G401 (cell line): Measurements from ENCODE around the gene PIGL. TPM values are rescaled to one million over a fixed set of nuclear protein-coding genes. Genes with fewer than 3 reads are reported as not detected.
"Not testable (repeated sequence)": the region's sequence is repeated elsewhere in the genome, so short reads cannot be mapped to it uniquely, and the experiment has no call there.

Experiments used
- DNase-seq: peaks from one replicate; pipeline ENCODE4 v3.0.0-alpha.2; 2015; ENCODE audit warnings: low spot score
- in situ Hi-C: cut with HindIII; loops from 2 replicates; pipeline ENCODE4 v1.10.0; 2016; ENCODE audit warnings: low sequenced_read_pairs, mixed read lengths
- total RNA-seq: library from RNA; depleted of rRNA; stranded (reverse); fragments of >200 nt; shearing (Covaris generic); gene quantifications from 2 replicates; pipeline ENCODE4 v1.2.3, GENCODE V29; 2014

The PIGL gene
- total RNA-seq, 1 experiment from 2014 or later: 11.0 TPM

DNA sequence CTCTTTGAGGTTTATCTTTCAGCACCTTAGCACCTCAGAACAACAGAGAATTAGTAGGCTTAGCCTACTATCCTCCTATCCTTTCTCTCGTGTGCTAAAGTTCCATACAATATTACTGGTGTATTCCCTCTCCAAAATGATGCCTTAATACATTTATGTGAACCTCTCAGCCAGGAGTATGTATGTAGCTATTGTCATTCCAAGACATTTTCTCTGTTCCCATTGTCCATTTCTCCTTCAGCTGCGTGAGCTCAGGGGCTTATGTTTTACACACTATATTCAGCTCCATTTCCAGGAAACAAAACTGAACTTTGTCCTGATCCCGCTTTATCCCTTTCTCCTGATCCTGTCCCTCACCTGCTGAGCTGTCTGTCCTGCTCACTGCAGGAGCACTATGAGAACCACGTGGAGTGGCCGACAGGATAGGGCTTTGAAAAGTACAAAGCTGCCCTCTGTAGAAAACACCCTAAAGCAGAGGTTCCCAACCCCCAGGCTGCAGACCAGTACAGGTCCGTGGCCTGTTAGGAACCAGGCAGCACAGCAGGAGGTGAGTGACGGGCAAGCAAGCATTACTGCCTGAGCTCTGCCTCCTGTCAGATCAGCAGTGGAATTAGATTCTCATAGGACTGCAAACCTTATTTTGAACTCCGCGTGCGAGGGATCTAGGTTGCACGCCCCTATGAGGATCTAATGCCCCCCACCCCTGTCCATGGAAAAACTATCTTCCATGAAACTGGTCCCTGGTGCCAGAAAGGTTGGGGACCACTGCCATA, 80.5 kb downstream of the PIGL start:
- in situ Hi-C loops: no loop called here

DNA sequence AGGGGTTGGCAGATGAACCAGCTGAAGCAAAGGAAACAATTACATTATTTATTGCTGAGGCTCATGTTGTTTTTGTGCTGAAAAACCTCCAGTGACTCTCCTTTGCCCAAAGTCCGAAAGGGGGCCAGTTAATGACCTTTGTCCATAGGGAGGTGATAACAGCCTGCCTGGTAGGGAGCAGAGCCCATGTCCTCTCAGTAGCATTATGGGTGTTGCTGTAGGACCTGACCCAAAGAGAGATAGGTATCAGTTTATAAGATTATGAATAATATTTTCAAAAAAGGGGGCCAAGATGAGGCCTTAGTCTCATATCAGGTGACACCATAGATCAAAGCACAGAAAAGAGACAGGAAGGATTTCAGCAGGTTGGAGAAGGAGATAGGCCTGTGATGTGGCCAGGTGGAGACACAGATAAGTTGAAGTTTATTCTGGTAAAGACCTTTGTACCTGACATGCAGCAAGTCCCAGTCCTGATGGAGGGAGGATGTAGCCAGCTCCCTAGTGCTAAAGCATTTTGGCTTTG, 81.2 kb downstream of the PIGL start:
- in situ Hi-C loops: no loop called here
- DNase-seq: no peak

More for the DNA sequence above, 80.5 kb downstream of the PIGL start:
- DNase-seq: no peak

DNA sequence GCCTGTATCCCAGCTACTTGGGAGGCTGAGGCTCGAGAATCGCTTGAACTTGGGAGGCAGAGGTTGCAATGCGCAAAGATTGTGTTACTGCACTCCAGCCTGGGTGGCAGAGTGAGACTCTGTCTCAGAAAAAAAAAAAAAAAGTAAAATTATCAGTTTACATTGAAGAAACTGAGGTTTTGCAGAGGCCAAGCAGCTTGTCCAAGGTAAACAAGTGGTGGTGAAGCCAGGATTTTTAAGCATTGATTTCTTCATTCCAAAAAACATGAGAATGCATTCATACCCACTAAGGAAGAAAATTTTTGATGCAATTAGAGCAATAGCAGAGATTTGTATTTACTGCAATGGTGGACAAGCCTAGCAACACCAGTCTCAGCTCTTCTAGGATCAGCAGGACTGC, 83.5 kb downstream of the PIGL start:
- DNase-seq: no peak
- in situ Hi-C loops: no loop called here

DNA sequence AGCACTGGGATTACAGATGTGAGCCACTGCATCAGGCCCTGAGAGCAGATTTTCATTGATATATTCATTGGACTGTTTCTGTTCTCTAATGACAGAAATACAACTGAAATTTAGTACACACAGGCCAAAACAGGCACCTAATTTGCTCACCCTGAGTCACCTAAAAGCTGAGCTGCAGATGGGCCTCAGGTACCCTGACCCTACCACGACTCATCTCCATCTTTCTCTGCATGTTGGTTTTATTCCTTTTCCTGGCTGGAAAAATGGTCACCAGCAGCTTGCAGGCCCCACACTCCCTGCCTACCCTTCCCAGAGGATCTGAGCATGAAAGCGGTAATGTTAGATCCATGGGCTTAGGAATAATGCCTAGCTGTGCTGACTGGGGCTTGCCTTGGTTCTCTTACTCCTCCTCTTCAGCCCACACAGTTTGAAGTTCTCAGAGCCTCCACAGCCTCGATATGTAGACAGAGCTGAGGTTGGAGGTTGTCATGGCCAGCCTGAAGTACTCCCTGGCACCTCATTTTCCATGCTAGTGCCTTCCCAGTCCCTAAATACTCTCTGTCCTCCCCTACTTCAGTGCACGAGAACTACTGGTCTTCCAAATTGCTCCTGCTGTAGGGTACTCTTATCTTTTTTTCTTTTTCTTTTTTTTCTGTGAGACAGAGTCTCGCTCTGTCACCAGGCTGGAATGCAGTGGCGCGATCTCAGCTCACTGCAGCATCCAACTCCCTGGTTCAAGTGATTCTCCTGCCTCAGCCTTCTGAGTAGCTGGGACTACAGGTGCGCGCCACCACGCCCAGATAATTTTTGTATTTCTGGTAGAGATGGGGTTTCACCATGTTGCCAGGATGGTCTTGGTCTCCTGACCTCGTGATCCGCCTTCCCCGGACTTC, 85.2 kb downstream of the PIGL start:
- in situ Hi-C loops: no loop called here
- no peak for DNase-seq

DNA sequence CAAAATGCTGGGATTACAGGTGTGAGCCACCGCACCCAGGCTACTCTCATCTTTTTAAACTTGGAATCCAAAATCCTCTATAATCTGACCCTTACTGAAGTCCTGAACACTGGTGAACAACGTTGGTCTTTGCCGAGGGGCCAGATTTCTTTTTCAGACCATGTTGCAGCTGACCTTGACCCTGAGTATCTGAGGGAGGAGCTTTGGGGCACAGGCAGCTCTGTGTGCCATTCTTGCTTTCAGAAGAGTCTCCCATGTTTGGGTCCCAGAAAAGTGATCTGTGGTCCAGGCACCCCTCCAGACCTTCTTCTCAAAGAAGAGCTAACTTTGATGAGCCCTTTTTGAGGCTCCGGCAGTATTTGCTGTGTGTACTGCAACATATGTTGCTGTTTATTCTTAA, 85.8 kb downstream of the PIGL start:
- in situ Hi-C loops: no loop called here
- no peak for DNase-seq

DNA sequence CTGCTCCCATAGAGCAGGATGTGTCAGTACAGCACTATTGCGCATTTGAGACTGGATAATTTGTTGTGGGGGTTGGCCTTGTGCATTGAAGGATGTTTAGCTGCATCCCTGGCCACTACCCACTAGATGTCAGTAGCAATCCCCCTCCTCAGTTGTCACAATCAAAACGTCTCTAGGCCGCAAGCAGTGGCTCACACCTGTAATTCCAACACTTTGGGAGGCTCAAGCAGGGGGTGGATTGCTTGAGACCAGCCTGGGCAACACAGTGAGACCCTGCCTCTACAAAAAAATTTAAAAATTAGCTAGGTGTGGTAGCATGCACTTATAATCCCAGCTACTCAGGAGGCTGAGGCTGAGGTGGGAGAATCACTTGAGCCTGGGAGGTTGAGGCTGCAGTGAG, 87.8 kb downstream of the PIGL start:
- no peak for DNase-seq
- in situ Hi-C loops: no loop called here

DNA sequence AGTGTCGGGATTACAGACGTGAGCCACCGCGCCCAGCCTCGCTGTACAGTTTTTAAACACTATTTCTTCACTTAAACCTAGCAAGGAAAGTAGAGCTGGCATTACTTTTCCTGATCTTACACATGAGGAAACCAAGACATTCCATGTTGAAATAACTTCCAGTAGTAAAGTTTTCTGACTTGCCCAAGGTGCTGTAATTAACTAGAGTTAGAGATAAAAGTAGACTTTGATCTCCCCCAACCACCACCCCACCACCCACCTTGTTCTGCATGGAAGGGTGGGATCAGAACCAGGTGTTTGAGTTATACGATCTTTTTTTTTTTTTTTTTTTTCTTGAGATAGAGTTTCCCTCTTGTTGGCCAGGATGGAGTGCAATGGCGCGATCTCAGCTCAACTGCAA, 89.2 kb downstream of the PIGL start:
- in situ Hi-C loops: no loop called here
- no peak for DNase-seq

DNA sequence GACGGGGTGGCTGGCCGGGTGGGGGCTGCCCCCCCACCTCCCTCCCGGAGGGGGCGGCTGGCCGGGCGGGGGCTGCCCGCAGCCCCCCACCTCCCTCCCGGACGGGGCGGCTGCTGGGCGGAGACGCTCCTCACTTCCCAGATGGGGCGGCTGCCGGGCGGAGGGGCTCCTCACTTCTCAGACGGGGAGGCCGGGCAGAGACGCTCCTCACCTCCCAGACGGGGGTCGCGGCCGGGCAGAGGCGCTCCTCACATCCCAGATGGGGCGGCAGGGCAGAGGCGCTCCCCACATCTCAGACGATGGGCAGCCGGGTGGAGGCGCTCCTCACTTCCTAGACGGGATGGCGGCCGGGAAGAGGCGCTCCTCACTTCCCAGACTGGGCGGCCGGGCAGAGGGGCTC, 95.1 kb downstream of the PIGL start:
- in situ Hi-C loops, DNase-seq: not testable (repeated sequence)

DNA sequence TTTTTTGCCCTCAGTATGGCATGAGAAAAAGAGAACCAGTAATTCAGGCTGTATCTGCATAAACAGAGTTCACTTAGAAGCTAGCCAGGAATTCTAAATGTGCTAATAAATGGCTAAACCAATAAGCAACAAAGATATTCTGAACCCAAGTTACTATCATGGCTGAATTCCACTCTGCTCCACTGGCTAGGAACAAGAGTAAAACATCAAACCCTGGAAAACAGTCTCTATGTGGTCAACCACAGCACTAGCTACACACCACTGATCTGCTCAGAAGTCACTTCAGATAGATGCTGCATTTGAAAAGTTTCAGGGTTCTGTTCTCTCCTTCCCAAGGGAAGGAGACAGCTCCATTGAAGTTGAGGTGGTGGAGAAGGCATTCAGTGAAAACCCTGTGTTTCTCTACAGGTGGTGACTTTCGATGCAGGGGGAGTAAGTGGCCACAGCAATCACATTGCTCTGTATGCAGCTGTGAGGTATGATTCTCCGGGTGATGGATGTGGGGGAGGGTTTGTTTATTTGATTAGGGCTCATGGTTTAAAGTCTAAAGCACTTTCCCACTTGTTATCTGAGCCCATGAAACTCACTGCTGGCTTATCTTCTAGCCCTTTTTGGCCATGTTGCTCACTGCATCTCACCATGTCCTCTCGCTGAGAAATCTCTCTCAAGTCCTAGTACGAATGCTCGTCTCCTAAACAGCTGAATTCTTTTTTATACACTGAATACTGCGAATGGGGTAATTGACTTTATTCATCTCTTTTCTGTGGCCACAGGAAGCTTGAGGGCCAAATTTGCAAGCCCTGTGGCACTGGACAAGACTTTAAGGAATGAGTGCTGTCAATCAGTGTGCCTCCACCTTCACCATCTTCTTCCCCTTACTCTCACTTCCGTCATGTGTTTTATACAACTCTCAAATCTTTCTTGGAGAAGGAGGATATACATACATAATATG, 96.4 kb downstream of the PIGL start:
- in situ Hi-C loops: no loop called here
- DNase-seq: no peak

DNA sequence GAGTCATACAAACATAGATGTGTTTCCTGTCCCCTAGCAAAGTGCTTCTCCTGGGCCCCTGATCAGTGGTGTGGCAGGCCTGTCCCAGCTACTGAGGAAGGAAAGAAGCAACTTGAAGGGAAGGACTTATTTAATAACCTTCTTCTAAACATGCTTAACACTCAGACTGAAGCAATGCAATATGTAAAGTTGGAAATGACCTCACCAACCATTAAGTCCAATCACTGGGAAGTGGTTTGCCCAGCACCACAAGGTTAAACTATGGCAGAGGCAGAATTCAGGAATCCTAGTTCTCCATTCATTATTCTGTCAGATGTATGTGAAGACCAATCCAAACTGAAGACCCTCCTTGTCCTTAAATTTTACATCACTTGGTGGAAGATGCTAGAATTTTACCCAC, 97.2 kb downstream of the PIGL start:
- in situ Hi-C loops: no loop called here
- DNase-seq: no peak

DNA sequence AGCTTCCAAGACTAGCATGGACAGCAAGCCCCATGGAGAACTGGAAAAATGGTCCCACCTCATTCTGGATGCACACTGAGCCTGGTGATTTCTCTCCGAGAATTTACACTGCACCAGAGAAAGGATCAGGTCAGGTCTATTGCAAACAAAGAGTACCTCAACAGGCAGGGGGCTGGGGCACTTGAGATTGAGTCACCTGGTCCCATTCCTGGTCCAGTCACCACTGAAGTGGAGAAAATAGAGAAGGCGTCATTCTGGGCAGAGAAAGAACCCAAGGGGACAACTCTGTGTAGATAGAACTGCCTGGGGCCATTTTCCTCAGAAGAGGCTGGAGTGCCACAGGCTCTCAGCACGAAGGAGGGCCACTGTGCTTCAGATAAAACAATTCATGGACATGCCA, 97.8 kb downstream of the PIGL start:
- in situ Hi-C loops: no loop called here
- no peak for DNase-seq

DNA sequence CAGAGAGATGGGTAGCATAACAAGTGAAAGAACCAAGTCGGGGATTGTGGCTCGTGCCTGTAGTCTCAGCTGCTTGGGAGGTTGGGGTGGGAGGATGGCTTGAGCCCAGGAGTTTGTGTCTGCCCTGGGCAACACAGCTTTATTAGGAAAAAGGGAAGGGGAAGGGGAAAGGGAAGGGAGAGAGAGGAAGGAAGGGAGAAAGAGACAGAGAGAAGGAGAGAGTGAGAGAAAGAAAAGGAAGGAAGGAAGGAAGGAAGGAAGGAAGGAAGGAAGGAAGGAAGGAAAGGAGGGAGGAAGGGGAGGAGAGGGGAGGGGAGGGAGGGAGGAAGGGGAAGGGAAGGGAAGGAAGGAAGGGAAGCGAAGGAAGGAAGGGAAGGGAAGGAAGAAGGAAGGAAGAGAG, 103.0 kb downstream of the PIGL start:
- in situ Hi-C loops: no loop called here
- no peak for DNase-seq

DNA sequence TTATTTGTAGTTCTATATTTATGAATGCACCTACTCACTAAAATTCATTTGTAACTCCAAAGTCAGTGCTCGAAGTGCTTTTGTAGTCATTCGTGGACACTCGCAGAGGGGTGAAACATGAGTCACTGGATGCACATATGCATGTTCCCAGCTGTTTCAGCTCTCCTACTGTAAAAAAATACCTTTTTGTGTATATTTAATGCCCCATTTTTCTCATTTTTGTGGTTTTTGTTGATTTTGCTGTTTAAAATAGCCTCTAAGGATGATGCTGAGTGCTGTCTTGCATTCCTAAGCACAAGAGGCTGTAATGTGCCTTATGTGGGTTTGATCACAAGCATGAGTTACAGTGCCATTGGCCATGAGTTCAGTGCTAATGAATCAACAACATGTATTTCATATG, 105.6 kb downstream of the PIGL start:
- no peak for DNase-seq
- in situ Hi-C loops: no loop called here

DNA sequence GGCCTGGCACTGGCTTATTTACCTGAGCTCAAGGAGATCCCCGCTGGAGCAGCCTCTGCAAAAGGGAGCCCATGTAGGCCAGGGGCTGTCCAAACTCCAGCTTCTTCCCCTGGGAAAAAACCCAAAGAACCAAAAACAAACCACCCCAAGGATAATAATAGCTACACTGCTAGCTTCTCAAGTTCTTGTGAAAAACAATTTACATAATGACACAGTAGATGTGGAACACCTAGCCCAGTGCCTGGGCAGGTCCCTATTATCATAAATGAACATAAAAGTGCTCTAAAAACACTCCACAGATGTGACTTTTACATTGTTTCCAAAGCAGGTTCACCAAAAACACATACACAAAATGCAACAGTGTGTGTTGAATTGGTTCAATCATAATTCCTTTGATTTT, 109.0 kb downstream of the PIGL start:
- in situ Hi-C loops: no loop called here

DNA sequence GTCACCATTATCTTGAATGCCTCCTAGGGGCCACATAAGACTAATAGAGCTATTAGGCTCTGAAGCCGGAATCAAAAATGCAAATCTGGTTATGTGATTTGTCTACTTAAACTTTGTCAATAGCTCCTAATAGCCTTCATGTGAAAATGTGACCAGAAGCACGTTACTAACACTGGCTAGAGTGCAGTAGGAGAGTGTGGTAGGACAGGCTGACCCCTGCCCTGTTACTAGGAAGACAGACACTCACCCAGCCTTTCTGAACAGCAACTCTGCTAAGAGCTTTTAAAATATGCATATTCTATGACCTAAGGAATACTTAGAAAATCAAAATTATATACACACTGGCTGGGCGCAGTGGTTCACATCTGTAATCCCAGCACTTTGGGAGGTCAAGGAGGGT, 110.0 kb downstream of the PIGL start:
- no peak for DNase-seq
- in situ Hi-C loops: no loop called here

More for the DNA sequence above, 109.0 kb downstream of the PIGL start:
- DNase-seq: no peak

DNA sequence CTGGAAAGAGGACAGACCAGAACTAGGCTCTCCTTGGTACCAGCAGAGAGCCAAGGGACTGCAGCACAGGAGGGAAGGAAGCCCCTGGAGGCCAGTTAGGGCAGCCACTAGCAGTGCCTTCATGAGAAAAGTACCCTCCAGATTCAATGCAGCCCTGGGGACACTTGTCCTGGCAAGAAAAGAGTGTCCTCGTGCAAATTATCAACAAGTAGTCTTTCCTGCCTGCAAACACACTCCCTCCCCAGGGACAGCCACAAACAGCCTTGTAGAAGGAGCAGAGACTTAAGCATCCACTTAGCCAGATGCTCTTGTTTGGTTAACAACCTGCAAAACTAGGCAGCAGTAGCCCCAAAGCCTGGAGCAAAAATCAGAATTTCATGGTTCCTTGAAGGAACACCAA, 112.0 kb downstream of the PIGL start:
- in situ Hi-C loops: no loop called here
- no peak for DNase-seq

DNA sequence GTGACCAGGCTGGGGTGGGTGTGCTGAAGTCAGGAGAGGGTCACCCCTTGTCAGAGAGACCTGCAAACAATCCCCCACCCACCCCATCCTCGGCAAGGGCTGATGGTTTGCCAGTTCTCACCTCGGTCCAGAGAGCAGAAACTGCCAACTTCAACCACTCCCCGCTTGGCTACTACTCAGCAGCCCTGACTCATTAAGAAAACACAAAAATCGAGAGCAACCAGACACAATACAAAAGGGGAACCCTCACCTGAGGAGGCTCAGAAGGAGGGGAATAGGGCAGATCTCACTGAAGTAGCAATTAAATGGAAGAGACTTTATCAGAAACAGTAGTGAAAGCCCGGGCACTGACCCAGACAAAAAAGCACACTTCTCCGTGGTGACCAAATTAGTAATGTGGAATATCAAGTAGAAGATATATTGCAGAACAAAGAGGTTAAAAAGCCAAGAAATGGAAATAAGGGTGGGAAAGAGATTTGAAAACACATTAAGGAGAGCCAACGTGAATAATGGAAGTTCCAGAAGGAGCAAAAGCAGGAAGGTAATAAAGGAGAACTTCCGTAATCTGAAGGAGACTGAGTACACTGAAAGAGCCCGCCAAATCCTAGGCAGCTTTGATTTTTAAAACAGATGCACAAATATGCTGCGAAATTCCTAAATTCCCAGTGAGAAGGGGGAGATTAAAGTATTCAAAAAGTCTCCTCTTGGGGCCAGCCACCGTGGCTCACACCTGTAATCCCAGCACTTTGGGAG, 112.7 kb downstream of the PIGL start:
- DNase-seq: no peak
- in situ Hi-C loops: no loop called here

DNA sequence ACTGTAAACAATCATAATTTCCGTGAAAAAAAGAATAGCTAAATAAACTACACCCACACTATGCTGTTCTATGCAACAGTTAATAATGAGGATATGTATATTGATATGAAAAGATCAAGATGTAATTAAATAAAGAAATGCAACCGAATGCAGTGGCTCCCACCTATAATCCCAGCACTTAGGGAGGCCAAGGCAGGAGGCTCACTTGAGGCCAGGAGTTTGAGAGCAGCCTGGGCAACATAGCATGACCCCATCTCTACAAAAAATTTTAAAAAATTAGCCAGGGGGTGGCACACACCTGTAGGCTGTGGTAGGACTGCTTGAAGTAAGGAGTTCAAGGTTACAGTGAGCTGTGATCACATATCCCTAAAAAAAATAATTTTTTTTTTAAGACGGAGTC, 121.4 kb downstream of the PIGL start:
- in situ Hi-C loops: no loop called here
- no peak for DNase-seq

DNA sequence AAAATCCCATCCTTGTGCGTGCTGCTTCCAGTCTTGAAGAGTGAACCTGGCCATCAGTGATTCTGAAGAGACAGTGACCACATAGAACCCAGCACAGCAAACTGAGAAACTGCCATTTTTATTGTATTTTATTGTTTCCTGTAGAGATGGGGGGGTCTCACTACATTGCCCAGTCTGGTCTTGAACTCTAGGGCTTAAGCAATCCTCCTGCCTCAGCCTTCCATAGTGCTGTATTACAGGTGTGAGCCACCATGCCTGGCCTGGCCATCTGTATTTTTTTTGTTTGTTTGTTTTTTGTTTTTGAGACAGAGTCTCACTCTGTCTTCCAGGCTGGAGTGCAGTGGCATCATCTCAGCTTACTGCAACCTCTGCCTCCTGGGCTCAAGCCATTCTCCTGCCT, 122.4 kb downstream of the PIGL start:
- in situ Hi-C loops: no loop called here

More for the DNA sequence above, 122.4 kb downstream of the PIGL start:
- DNase-seq: no peak
